ENCODE results near the gene MUC20.

DNA sequence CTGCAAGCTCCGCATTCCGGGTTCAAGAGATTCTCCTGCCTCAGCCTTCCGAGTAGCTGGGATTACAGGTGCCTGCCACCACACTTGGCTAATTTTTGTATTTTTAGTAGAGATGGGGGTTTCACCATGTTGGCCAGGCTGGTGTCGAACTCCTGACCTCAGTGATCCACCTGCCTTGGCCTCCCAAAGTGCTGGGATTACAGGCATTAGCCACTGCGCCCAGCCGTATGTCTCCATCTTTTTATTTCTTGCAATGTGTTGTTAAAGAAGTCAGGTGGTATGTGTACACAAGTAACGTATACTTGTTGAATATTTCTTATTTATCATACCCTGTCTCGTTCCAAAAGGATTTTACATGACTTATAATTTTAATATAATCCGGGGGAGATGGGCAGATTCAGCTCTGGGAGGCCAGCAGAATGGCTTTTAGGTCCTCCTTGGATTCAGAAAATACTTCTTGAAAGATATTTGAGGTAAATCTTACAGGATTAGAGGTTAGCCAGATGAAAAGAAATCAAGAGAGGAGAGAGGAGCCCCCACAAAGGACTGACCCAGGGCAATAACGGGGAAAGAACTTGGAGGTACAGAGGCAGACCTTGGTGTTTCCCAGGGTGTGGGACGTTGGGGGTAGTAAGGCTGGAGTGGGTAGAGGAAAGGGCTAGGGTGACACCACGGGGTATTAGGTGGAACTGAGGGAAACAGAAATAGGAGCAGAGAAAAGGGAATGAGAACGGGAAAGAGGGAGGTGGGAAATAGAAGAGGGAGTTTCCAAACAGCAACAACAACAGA is 27.2 kb upstream of the MUC20 start:
- TF ChIP-seq, protein P1, sequence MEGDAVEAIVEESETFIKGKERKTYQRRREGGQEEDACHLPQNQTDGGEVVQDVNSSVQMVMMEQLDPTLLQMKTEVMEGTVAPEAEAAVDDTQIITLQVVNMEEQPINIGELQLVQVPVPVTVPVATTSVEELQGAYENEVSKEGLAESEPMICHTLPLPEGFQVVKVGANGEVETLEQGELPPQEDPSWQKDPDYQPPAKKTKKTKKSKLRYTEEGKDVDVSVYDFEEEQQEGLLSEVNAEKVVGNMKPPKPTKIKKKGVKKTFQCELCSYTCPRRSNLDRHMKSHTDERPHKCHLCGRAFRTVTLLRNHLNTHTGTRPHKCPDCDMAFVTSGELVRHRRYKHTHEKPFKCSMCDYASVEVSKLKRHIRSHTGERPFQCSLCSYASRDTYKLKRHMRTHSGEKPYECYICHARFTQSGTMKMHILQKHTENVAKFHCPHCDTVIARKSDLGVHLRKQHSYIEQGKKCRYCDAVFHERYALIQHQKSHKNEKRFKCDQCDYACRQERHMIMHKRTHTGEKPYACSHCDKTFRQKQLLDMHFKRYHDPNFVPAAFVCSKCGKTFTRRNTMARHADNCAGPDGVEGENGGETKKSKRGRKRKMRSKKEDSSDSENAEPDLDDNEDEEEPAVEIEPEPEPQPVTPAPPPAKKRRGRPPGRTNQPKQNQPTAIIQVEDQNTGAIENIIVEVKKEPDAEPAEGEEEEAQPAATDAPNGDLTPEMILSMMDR (CRISPR knock-in tag; IDR thresholded peaks at IDR 0.05), result no peak
- TF ChIP-seq ZFX (CRISPR knock-in tag; IDR thresholded peaks at IDR 0.05; ENCODE audit: low read depth), result no peak
- TF ChIP-seq, protein P2, sequence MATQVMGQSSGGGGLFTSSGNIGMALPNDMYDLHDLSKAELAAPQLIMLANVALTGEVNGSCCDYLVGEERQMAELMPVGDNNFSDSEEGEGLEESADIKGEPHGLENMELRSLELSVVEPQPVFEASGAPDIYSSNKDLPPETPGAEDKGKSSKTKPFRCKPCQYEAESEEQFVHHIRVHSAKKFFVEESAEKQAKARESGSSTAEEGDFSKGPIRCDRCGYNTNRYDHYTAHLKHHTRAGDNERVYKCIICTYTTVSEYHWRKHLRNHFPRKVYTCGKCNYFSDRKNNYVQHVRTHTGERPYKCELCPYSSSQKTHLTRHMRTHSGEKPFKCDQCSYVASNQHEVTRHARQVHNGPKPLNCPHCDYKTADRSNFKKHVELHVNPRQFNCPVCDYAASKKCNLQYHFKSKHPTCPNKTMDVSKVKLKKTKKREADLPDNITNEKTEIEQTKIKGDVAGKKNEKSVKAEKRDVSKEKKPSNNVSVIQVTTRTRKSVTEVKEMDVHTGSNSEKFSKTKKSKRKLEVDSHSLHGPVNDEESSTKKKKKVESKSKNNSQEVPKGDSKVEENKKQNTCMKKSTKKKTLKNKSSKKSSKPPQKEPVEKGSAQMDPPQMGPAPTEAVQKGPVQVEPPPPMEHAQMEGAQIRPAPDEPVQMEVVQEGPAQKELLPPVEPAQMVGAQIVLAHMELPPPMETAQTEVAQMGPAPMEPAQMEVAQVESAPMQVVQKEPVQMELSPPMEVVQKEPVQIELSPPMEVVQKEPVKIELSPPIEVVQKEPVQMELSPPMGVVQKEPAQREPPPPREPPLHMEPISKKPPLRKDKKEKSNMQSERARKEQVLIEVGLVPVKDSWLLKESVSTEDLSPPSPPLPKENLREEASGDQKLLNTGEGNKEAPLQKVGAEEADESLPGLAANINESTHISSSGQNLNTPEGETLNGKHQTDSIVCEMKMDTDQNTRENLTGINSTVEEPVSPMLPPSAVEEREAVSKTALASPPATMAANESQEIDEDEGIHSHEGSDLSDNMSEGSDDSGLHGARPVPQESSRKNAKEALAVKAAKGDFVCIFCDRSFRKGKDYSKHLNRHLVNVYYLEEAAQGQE (IDR thresholded peaks at IDR 0.05; ENCODE audit: borderline replicate concordance in 1 of 2, low read depth in 1 of 2, low read length in 2 of 2), result no peak
- TF ChIP-seq POLR2A (IDR thresholded peaks at IDR 0.05; ENCODE audit: insufficient read depth in 1 of 2, low read depth in 2 of 2, low read length in 2 of 2), result no peak
- TF ChIP-seq, protein P3, sequence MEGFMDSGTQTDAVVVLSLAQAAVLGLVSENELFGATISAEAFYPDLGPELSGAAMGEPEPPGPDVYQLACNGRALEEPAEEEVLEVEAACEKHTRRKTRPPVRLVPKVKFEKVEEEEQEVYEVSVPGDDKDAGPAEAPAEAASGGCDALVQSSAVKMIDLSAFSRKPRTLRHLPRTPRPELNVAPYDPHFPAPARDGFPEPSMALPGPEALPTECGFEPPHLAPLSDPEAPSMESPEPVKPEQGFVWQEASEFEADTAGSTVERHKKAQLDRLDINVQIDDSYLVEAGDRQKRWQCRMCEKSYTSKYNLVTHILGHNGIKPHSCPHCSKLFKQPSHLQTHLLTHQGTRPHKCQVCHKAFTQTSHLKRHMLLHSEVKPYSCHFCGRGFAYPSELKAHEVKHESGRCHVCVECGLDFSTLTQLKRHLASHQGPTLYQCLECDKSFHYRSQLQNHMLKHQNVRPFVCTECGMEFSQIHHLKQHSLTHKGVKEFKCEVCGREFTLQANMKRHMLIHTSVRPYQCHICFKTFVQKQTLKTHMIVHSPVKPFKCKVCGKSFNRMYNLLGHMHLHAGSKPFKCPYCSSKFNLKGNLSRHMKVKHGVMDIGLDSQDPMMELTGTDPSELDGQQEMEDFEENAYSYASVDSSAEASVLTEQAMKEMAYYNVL (CRISPR knock-in tag; IDR thresholded peaks at IDR 0.05; ENCODE audit: borderline replicate concordance), result no peak

Data from HepG2 (cell line).